Astrocyte (in vitro differentiated cells and primary cell): Measurements from ENCODE around the gene HPS3.

Source experiments
- EZH2 ChIP-seq: IDR thresholded peaks from 2 replicates; pipeline ENCODE4 v1.6.1; 2012; ENCODE audit warnings: mild to moderate bottlenecking, low read length, inconsistent platforms; ENCODE audit not compliant: insufficient read depth
- TF ChIP-seq, protein P1 (sequence below): IDR thresholded peaks from 2 replicates; pipeline ENCODE4 v1.5.1; 2011; ENCODE audit warnings: low read depth, mild to moderate bottlenecking, inconsistent platforms, low read length, moderate library complexity; ENCODE audit not compliant: insufficient read depth

DNA sequence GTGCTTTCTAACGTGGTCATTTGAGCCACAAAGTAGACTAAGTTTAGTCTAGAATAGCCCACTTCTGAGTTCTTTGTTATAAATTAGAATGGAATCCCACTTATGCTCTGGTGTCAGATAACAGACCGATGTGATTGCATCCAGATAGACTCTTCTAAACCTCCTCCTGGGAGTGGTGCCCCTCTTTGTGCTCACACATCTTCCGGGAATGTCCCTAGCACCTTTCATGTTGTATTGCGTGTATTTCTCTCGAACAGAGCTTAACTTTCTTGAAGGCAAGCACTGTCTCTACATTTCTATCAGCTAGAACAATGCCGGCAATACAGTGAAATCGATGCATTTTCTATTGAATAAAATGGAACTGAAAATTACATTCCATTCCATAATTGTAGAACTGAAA is 69.2 kb downstream of the HPS3 start:
- TF ChIP-seq, protein P1, sequence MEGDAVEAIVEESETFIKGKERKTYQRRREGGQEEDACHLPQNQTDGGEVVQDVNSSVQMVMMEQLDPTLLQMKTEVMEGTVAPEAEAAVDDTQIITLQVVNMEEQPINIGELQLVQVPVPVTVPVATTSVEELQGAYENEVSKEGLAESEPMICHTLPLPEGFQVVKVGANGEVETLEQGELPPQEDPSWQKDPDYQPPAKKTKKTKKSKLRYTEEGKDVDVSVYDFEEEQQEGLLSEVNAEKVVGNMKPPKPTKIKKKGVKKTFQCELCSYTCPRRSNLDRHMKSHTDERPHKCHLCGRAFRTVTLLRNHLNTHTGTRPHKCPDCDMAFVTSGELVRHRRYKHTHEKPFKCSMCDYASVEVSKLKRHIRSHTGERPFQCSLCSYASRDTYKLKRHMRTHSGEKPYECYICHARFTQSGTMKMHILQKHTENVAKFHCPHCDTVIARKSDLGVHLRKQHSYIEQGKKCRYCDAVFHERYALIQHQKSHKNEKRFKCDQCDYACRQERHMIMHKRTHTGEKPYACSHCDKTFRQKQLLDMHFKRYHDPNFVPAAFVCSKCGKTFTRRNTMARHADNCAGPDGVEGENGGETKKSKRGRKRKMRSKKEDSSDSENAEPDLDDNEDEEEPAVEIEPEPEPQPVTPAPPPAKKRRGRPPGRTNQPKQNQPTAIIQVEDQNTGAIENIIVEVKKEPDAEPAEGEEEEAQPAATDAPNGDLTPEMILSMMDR = no peak
- no peak for TF ChIP-seq EZH2
